ENCODE data around the gene C20orf173. TPM values are rescaled to one million over a fixed set of nuclear protein-coding genes. Genes with fewer than 3 reads are reported as not detected.

C20orf173 gene
- total and polyA plus RNA-seq, 10 donors = not detected

GRCh38 chr20:35544436-35544835 is 15.0 kb upstream of the C20orf173 start:
- Histone ChIP-seq H3K4me3 (no peak overlapping the region), H3K36me3 (peaks cover 0 to 62% (median 30%) of the 10 kb centered on the region in 6 donors), H3K9me3 (no peaks in the 10 kb centered on the region), H3K27ac (no peak overlapping the region), H3K4me1 (peaks cover 0 to 38% (median 22%) of the 10 kb centered on the region in 6 donors), H3K27me3 (replicated peaks in 1 of 7) (no peaks in the 10 kb centered on the region)
- no peak for TF ChIP-seq CTCF (IDR thresholded peaks at IDR 0.05 in 8 of 11, conservative IDR thresholded peaks at IDR 0.05 in 3 of 11)
- TF ChIP-seq POLR2AphosphoS5 (IDR thresholded peaks at IDR 0.05) = no peak
- no peak for TF ChIP-seq POLR2A (IDR thresholded peaks at IDR 0.05)
- WGBS, 5 donors = 91 to 97% (median 94%) methylated on average over 15 to 16 of the region's 16 CpGs
- DNase-seq = no peak
- intact Hi-C loops (cut with DNase I; ENCODE audit: low total_unique reads) = loop anchor here (10.0 kb wide), 1 partner anchor 70 kb away; the partner anchor contains the start of gene SPAG4

- Histone ChIP-seq H3K27ac (peak overlapping the region in 1 of 8 donors; percentile 91), H3K27me3 (replicated peaks in 1 of 7) (no peaks in the 10 kb centered on the region), H3K4me3 (peak overlapping the region in 1 of 8 donors; percentile 84), H3K4me1 (peaks cover 0 to 38% (median 22%) of the 10 kb centered on the region in 6 donors), H3K9me3 (no peaks in the 10 kb centered on the region), H3K36me3 (peaks cover 0 to 48% (median 16%) of the 10 kb centered on the region in 6 donors)
- WGBS, 5 donors = 85 to 100% (median 93%) methylated on average over 1 of the region's 1 CpG
- TF ChIP-seq POLR2AphosphoS5 (IDR thresholded peaks at IDR 0.05) (no peak), POLR2A (IDR thresholded peaks at IDR 0.05) (no peak), CTCF (IDR thresholded peaks at IDR 0.05 in 8 of 11, conservative IDR thresholded peaks at IDR 0.05 in 3 of 11) (no peak)
- no peak for DNase-seq
- intact Hi-C loops (cut with DNase I; ENCODE audit: low total_unique reads) = loop anchor here (10.0 kb wide), 1 partner anchor 72 kb away; the partner anchor contains the start of gene SPAG4
Observed at GRCh38 chr20:35542990-35543389, 13.5 kb upstream of the C20orf173 start.

GRCh38 chr20:35541783-35542662 is 12.6 kb upstream of the C20orf173 start, which contains the start of gene ERGIC3:
TSS of gene ERGIC3 (plus strand) at chr20:35542078. CDS start at chr20:35542098, 20 bp downstream.
- peak within 1 kb of the TSS; percentile 60 to 88 (median 83) for H3K4me3 ChIP-seq
- WGBS, 5 donors = 4 to 9% (median 5%) methylated on average over 32 to 57 of the region's 57 CpGs
- DNase-seq = peak; percentile 99
- peaks cover 0 to 38% (median 8%) of the 10 kb centered on the region in 6 donors for H3K36me3 ChIP-seq
- intact Hi-C loops (cut with DNase I; ENCODE audit: low total_unique reads) = loop anchor here (10.0 kb wide), 1 partner anchor 73 kb away; the partner anchor contains the start of gene SPAG4
- no peaks in the 10 kb centered on the region for H3K27me3 ChIP-seq (replicated peaks in 1 of 7)
- peak within 1 kb of the TSS; percentile 32 to 94 (median 88) for H3K27ac ChIP-seq
- peak; percentile 82 to 89 (median 84) for TF ChIP-seq POLR2AphosphoS5 (IDR thresholded peaks at IDR 0.05)
- no peak for TF ChIP-seq POLR2A (IDR thresholded peaks at IDR 0.05)
- peak in 3 of 11 experiments; percentile 20 to 47 (median 42) for TF ChIP-seq CTCF (IDR thresholded peaks at IDR 0.05 in 8 of 11, conservative IDR thresholded peaks at IDR 0.05 in 3 of 11)
- H3K9me3 ChIP-seq = no peaks in the 10 kb centered on the region
- H3K4me1 ChIP-seq = peaks cover 0 to 38% (median 22%) of the 10 kb centered on the region in 6 donors

Measured in spleen (tissue), 11 donors.